Measurements from ENCODE around the gene DBNL. TPM values are rescaled to one million over a fixed set of nuclear protein-coding genes. Genes with fewer than 3 reads are reported as not detected.

Gene DBNL
- total RNA-seq, 1 experiment from 2014 or later, result 123 TPM

DNA sequence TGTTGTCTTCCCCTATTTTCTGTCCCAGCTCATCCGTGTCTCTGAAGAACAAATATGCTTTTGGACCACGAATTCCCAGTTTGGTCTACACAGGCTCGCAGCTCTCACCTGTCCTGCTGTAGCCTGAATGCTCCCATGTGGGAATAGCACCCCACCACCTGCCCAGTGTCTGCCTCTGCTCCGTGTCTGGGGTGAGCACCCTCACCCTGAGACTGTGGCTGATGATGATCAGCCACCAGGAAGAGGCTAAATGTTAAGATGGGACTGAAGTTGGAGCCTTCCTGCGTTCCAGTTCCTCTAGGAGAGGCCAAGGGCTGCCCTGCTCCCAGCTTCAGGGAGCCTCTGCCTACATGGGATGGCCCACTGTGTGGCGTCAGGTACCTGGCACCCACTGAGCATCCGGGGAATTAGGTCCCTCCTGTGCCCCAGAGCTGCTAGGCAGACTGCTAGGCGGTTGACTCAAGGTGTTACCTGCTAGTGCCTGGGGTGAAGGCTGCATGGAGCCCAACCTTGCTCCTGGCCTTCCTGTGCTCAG is 17.2 kb downstream of the DBNL start:
- no peak for DNase-seq (ENCODE audit: low read depth)

DNA sequence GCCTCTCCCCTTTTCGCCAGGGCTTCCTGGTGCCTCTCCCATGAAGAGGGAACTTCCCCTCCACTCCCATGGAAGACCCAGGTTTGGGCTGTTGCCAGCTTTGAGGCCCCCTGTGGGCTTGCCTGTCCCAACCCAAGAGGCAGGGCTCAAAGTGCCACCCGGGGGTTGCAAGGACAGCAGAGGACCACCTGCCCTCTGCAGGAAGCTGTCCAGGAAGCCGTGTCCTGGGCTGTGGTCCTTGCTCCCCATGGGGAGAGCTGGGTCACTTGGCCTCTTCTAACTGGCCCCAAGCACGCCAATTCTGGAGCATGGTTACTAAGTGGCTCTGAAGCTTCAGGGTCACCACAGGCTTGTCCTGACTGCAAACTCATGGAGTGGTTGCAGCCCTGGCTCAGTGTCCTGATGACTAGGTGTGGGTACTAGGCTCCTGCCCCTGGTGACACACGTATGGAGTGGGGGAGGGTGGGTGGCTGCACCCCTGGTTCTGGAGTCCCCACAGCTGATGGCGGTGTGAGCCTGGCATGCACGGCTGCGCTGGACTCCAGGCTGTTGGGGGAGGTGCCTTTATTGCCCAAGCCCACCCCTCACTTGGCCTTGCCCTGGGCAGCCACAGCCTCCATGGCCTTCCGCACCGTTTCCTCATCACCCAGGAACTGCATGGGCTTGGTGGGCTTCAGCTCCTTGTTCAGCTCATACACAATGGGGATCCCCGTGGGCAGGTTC is 17.8 kb downstream of the DBNL start:
- no peak for DNase-seq (ENCODE audit: low read depth)

DNA sequence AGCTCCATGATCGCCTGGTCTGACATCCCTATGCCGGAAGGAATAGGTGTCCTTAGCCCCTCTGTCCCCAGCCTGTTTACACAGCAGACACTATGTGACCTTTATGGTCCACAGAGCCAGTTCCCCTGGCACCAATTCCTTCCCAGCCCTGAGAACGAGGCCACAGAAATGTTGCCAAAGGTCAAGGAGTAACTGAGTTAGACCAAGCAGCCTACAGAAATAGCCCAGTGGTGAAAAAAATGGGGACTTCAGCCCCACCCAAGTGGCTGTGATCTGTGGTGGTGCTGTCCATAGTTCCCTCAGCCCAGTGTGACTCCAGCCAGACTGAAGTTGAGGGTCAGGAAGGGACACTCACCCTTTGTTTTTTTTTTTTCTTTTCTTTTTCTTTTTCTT is 18.4 kb downstream of the DBNL start:
- DNase-seq (ENCODE audit: low read depth), result no peak

DNA sequence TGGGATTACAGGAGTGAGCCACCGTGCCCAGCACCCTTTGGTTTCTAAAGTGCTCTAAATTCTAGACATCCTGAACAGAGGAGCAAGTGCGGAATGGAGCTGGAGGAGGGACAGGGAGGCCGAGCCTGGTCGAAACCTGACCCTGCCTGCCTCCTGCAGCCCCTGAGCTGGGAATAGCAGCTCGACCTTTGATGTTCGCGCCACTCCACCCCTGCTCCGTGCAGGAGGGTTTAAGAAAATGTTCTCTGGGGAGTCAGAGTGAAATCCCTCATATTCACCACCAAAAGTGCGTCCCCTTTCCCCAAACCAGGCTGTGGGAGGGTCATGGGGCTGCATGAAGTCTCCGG is 19.0 kb downstream of the DBNL start:
- DNase-seq (ENCODE audit: low read depth), result no peak

DNA sequence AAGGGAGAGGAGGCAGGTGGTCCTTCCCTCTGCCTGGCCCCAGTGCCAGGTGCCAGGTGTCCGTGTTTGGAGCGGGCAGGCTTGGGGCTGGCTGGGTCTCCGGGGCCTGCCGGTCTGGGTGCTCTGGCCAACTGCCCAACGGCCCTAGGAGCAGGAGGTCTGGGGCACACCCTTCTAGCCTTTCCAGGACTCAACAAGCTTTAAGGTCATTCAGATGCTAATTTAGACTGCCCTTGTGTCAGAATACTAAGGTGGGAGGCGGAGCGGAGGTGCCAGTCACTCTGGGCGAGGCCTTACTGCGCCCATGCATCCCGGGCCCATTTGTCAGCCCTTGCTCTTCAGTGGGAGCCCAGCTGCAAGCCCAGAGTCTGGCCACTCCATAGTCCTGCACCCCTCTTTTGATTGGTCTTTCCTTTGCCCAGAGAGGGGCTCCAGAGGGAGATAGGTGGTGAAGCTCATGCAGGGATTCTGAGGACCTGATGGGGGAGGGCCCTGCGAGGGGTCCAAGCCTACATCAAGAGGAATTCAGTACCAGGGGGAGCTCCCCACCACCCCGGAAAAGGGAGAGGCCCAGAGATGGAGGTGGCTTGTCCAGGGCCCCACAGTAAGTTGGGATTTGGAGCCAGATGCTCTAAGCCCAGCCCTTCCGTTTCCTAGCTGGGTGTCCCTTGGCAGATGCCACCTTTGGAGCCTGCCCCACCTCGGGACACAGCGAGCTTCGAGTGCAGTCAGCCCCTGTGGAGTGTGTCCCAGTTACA is 19.6 kb downstream of the DBNL start:
- no peak for DNase-seq (ENCODE audit: low read depth)

DNA sequence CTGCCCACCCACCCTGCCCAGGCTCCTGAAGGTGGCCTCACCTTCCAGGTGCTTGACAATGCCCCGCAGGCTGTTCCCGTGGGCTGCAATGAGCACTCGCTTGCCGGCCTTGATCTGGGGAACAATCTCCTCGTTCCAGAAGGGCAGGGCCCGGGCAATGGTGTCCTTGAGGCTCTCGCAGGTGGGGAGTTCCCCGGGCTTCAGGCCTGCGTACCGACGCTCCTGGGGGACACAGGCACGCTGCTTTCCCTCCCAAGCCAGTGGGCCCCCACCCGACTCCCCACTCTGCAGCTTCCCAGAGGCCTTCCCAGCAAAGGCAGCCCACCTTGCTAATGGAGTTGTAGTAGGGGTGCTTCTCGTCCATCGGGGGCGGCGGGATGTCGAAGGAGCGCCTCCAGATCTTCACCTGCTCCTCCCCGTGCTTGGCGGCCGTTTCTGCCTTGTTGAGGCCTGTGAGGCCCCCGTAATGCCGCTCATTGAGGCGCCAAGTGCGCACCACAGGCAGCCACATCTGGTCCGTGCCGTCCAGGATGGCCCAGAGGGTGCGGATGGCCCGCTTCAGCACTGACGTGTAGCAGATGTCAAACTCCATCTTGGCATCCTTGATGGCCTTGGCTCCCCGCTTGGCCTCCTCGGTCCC is 20.4 kb downstream of the DBNL start:
- peak; percentile 48 for DNase-seq (ENCODE audit: low read depth)

DNA sequence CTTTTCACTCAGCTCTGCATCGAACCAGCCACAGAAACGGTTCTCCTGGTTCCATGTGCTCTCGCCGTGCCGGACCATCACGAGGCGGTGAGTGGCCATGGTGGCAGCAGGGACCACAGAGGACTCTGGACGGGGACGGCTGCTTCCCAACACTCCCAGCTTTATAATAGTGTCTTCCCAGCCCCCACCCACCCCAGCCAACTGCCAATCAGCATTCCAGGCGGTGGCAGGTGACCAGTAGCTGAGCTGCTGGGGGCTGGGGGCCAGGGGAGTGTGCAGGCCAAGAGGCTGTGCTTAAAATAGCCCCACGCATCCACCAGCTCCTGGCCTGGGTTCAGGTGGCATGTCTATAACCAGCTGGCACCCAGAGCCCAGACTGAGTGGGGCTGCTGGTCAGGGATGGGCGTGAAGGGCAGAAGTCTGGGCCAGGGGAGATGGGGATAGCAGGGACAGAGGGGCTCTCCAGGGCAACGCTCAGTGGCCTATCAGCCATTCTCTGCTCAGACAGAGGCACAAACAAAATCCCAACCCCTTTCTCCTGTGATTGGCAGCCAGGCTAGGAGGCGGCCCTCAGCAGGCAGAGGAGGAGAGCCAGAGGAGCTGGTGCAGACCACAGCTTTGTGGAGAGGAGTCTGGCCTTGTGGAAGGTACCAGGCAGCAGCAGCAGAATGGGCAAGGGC is 21.1 kb downstream of the DBNL start, which contains the start of gene PGAM2:
Gene PGAM2 (minus strand): TSS at position 137 of the 680 bp plus-strand sequence. CDS start 38 bp downstream, at position 99.
- peak; percentile 56 for DNase-seq (ENCODE audit: low read depth)

DNA sequence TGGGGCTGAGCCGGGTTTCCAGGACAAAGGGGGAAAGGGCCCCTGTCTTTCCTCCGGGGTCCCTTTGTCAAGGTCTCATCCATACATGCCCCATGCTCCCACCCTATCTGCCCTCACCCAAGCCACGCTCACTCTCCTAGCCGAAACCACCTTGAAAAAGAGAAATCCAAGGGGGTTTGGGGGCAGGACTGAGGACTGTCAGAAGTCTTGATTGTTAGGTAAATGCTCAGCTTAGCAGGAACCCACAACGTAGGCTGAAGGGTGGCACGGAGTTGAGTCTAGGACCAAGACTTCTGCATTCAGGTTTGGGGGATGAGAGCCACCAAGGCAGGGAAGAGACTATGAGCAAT is 21.6 kb downstream of the DBNL start:
- DNase-seq (ENCODE audit: low read depth), result no peak

DNA sequence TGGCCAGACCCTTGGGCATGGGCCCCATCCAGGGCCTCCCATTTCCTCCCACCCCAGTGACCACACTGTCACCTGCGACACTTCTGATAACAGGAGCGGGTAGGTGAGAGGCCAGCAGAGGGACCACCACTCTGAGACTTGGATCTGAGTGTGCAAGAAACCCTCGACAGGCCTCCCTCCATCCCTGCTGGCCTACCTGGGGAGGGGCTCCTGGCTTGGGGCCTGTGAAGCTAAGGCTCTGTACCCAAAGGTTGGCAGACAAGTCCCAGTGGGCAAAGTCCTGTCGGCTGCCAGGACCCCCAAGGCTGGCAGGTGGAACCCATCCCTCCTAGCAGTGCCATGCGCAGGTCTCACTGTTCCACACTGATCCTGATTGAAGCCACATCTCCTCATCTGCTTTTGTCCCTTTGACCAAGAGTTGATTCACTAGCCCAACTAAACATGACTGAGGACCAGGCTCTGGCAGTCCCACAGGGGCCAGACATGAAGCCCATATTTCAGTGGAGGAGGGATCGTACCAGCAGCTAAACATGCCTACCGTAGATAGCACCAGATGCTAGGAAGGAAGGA is 22.1 kb downstream of the DBNL start:
- no peak for DNase-seq (ENCODE audit: low read depth)

DNA sequence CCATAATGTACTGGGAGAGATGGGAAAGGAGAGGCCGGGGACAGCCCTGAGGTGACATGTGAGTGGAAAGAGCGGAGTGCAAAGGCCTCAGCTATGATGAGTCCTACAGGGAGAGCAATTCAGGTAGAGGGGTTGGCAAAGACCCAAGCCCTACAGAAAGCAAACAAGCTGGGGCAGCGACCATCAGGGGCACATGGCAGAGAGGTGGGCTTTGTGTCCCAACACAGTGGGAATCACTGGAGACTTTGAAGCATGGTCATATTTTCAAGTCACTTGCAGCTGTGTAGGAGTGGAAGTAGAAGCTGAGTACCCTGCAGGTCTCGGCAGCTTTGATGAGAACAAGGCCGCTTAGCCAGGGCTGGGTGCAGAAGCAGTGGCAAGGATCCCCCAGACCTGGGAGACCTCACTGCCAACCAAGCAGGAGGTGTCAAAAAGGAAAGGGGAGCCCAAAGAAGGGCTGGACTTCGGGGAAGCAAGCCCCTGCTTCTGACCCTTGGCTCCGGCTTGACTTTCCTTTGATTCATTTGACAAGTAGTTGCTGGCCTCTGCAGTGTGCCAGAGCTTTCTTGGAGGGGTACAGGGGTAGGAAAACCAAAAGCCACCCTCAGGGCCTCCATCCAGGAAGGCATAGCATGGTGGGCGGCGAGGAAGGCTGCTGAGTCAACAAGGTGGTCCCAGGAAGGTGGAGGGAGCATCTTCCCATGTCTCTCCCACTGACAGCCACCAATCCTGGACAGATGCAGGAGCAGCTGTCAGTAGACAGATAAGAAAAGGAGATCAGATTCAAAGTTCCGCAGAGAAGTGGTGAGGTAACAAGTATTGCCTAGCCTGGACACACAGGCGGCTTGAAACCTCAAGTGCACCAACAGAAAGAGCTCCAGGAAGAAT is 22.8 kb downstream of the DBNL start:
- no peak for DNase-seq (ENCODE audit: low read depth)

DNA sequence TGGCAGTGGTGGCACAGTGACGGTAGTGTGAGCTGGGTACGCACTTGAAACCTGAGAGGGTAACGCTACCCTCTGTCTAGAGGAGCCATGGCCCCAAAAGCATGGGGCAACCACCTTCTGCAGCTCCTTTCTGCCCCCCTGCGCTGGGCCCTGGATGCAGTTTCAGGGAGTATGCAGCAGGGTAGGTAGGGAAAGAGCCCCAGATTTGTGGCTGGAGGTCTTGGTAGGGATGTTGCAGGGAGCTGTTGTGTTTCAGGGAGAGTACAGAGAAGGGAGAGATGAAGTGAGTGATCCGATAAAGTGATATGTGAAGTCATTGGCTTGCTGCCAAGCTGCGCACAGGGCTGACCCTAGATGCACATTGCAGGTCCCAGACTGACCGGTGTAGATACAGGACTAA is 23.6 kb downstream of the DBNL start:
- peak; percentile 53 for DNase-seq (ENCODE audit: low read depth)

DNA sequence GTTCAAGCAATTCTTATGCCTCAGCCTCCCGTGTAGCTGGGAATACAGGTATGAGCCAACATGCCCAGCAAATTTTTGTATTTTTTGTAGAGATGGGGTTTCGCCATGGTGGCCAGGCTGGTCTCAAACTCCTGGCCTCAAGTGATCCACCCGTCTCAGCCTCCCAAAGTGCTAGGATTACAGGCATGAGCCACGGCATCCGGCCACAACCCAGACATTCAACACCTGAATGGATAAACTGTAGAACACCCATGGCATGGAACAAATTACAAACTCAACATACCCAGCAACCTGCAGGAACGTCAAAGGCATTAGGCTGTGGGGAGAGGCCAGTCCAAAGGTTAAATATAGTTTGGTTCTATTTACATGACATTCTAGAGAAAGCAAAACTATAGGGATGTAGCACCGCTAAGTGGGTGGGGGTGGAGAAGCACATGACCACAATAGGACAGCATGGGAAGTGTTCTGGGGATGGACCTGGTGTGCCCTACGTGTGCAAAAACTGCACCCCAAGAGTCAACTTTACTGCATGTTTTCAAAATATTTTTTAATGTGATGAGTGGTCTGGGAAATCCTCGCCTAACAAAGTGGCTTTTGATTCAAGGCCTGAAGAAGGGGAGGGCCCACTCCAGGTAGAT is 27.3 kb downstream of the DBNL start:
- DNase-seq (ENCODE audit: low read depth), result no peak

DNA sequence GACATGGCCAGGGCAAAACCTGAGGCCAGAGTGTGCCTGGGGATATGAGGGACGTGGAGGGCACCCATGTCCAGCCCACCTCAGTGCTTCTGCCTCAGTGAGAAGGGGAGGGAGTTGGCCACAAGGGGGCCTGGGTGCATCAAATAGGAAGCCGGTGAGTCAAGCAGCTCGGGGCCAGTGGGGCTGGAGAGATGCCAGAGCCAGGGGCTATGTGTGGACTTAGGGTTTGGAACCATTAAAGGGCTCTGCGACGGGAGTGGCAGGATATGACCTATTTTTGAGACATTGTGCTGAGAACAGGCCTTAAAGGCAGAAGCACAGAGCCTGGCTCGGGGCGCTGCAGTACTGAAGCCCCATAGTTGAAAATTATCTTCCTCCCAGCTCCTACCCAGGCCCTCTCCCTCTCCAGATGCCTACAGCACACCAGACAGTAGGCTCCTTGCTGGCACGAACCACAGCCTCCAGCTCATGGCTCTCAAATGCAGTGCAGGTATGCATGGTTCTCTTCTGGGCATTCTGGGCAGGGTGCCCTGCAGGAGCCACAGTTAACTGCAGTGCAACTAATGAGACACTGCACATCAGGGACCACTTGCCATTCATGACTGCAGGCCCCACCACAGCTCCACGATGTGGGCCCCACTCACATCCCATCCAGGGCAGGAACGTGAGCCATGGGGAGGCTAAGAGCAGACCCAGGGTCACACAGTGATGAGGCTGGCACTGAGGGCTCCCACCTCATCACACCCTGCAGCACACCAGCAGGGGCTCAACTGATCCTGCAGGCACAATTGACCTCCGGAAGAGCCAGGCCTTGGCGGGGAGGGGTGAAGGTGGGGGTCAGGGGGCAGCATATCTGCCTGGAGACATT is 28.1 kb downstream of the DBNL start:
- peak; percentile 98 for DNase-seq (ENCODE audit: low read depth)

DNA sequence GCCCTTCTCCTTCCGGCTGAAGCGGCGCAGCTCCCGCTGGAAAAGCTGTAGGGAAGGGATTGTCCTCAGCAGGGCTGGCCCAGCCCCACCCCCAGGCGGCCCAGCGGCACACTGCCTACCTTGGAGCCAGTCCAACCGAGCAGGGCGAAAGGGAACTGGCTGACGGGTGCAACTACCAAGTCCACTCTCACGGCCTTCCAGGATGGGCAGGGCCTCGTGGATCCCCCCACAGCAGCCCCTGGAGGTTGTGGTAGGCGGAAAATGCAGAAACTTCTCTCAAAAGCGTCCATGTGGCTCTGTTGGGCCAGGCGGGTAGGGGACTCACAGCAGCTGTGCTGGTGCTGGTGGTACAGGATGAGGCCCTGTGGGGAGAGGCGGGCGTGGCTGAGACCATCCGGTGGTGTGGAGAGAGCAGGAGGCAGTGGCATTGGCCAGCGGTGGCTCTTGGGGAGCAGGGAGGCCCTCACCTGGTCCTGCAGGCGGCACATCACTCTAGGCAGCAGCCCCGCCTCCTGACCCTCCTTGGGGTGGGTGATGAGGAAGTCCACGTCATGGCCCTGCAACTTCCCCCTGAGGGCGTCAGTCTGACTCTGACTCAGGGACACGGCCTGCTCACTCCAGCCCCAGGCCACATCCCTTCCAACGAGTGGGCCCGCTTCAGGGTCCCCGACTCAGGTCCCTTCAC is 29.3 kb downstream of the DBNL start:
- peak; percentile 63 for DNase-seq (ENCODE audit: low read depth)

DNA sequence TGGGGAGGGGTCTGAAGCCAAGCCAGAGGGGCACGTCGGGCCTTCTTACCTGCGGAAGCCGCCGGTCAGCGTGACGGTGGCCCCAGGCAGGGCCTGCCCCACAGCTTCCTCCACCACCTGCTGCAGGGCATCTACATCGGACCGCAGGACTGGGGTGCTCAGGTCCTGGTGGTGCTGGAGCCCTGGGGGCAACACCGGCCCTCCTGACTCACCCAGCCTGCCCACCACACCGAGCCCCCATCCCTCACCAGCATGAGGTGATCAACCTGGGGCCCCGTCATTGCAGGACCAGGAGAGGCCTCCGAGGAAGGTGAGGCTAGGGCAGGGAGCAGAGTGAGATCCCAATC is 29.8 kb downstream of the DBNL start:
- no peak for DNase-seq (ENCODE audit: low read depth)

DNA sequence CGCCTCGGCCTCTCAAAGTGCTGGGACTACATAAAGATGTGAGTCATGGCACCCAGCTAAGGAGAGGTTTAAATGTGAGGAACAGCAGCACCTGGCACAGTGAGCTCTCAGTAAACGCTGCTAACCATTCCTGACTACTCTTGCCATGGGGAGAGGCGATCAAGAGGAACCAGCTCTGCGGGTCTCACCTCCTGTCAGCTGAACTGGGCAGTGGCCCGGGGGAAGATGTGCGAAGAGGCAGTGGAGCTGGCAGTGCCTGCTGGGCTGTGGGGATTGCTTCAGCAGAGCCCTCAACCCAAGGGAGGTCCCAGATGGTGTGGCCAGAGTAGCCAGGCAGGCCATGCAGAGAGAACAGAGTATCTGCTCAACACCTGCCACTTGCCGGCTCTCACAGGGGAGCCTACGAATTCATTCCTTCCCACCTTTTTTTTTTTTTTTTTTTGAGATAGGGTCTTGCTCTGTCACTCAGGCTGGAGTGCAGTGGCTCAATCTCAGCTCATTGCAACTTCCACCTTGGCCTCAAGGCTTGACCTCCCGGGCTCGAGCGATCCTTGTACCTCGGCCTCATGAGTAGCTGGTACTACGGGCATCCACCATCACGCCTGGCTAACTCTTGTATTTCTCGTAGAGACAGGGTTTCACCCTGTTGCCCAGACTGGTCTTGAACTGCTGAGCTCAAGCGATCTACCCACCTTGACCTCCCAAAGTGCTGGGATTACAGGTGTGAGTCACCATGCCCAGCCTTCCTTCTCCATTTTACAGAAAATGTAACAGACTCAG is 31.0 kb downstream of the DBNL start:
- DNase-seq (ENCODE audit: low read depth), result no peak

DNA sequence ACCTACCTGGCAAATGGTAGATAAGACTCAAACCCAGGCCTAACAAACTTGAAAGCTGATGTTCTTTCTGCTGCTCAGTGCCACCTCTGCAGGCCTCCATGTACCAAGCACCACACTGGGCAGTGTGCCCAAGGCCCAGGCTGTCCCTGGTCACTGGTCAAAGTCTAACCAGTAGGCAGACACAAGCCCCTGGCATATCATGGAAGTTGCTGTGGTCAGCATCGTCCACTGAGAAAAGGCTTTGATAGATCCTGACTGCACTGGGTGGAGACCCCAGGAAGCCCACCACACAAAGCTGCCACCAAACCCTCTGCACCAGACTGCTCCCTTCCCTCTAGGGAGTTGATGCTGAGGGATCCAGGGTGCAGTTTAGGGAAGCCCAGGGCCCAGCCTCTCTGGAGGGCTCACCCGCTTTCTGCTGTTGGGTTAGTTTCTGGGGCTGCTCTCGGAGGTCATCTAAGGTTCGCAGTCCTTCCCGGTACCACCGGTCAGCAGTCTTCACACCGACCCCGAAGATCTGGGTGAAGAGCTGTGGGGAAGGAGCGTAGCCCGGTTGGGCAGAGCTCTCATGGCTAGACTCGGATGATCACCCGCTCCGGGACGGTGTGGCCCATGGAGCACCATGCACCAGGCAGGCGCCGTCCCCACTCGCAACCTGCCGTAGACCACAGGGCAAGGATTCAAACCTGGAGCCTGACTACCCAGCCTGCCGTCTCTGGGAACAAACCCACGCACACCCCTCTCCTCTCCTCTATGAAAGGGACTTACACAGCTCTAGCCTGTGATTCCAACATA is 31.8 kb downstream of the DBNL start:
- DNase-seq (ENCODE audit: low read depth), result no peak

Measured in RPMI7951 (cell line).